ENCODE results near the gene UMODL1. TPM values are rescaled to one million over a fixed set of nuclear protein-coding genes. Genes with fewer than 3 reads are reported as not detected.

Gene UMODL1
- total RNA-seq, 1 donor from 2014 or later, result 0.10 TPM

- DNase-seq, result peak; percentile 69
Observed at GRCh38 chr21:42080788-42081083, 9.6 kb downstream of the UMODL1 start.

- DNase-seq, result peak; percentile 61
Observed at GRCh38 chr21:42081138-42081537, 10.0 kb downstream of the UMODL1 start.

GRCh38 chr21:42081931-42082381, 10.8 kb downstream of the UMODL1 start:
- DNase-seq, result no peak

- no peak for DNase-seq
Observed at GRCh38 chr21:42082501-42083360, 11.6 kb downstream of the UMODL1 start.

DNA sequence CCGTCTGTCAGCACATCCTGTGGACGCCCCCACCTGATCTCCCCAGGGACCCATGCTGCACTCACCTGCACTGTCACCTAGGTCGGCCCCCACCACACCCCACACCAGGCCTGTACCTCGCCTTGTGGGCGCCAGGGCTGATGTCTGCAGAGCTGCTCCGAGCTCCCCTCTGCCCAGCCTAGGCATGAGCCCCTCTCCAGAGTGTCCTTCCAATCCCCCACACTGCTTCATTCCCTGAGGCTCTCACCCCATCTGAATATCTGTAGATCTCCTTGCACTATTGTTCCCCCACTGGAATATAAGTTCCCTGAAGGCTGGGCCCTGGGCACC, 12.2 kb downstream of the UMODL1 start:
- DNase-seq, result no peak

- no peak for DNase-seq
Observed at GRCh38 chr21:42084079-42084478, 13.0 kb downstream of the UMODL1 start.

GRCh38 chr21:42085246-42086077, 14.3 kb downstream of the UMODL1 start:
- no peak for DNase-seq

DNA sequence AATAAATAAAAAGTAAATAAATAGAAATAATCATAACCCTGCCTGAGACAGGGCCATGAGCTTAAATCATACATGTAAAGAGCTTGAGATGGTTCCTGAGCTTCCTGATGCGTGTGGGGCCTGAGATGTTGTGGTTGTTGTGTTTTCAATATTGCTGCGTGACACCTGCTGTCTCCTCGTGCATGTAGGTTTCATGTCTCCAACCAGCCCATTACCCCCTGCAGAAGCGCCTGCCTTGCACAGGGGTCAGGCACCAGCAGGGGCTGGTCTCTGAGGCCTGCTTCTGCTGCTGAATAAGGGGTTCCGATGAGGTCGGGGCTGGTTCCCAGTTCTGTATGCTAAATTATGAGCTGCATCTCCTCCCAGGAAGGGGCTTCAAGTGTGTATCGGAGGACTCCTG, 15.9 kb downstream of the UMODL1 start:
- no peak for DNase-seq

DNA sequence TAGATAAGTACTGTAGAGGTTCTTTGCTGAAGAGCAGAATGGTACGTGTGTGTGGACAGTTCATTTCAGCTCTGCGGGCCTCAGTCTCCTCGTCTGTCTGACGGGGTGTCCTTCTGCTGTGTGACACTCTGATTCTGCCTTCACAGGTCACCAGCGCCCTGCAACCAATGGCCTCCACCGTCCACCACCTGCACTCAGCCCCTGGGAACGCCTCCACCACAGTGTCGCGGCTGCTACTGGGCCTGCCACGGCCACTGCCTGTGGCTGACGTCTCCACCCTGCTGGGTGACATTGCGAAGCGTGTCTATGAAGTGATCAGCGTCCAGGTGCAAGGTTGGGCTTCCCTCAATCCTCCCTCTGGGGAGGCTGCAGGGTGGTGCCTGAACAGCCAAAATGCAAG, 17.0 kb downstream of the UMODL1 start:
- no peak for DNase-seq

GRCh38 chr21:42088658-42089057, 17.5 kb downstream of the UMODL1 start:
- DNase-seq, result peak; percentile 78

DNA sequence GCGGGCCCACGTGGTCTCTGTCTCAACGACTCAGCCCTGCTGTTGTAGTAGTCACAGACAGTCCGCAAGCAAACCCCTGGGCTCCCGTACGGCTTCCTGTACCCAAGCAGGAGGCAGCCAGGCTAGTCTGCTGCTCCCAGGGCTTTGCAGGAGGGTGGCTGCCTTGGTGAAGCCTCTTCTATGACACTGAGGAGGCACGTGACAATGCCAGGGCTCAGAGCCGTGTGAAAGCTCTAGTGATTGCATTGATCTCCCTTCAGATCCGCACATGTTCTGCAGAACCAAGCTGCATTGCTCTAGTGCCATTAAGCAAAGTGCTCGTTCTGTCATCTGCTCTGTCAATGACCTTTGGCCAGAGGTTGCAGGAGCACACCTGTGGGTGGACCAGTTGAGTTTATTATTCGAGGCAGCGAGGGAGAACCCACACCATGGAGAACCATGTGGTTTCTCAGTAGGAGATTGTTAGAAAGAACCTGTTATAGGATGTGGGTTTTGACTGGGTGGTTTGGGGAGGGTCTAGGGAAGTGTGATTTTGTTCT, 18.0 kb downstream of the UMODL1 start:
- no peak for DNase-seq

DNA sequence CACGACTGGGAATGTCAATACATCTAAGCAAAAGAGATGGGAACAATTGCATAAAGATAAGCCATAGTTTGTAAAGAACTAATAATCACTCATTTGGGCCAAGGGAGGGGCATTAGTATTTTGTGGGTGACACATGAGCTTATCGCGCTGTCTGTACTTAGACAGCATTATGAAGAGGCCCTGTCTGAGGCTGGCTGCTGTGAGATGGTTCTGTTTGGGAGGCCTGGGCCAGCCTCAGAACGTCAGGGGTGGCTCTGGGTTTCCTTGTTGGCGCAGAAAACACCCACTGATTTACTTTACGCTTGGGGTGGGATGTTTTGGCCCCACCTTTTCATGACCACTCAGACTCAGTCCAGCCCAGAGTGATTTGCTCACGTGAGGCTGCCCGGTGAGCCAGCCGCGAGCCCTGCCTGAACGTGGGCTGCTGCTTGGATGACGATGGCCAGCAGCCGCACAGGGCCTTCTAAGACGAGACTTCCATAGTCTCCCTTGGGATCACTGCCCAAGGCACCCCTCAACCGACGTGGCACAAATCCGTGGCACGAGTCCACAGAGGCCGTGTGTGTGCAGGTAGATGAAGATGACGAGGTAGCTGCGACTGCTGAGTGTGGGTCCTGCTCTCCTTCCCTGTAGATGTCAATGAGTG, 18.7 kb downstream of the UMODL1 start:
- DNase-seq, result no peak

GRCh38 chr21:42091899-42092508, 20.9 kb downstream of the UMODL1 start:
- no peak for DNase-seq

- no peak for DNase-seq
Observed at GRCh38 chr21:42092771-42093170, 21.7 kb downstream of the UMODL1 start.

DNA sequence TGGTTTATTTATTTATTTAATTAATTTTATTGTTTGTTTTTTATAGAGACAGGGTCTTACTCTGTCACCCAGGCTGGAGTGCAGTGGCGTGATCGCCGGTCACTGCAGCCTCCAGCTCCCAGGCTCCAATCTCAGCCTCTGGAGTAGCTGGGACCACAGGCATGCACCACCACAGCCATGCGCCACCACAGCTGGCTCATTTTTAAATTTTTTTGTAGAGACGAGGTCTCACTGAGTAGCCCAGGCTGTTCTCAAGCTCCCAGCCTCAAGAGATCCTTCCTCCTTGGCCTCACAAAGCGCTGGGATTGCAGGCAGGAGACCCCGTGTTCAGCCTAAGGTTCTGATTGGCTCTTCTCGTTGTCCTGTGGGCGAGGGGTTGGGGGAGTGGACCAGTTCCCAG, 22.1 kb downstream of the UMODL1 start:
- no peak for DNase-seq

DNA sequence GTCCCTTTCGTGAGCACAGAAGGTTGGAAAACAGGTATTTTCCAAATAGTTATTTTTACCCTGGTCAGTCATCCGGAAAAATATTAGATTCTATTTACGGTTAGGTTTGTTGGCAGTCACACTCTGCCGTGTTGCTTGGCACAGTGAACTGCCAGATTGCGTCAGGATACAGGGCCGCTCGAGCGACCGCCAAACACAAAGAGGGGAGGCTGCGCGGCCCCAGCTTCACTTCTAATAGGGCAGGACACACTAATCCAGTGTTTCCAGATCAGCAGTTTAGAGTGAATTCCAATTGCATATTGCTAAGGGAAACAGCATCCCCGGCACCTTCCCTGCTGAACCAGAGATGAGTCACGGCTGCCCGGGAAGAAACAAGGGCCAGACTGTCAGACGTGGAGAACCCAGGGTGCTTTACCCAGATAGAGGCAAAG, 22.9 kb downstream of the UMODL1 start:
- no peak for DNase-seq

GRCh38 chr21:42094811-42095210, 23.7 kb downstream of the UMODL1 start:
- DNase-seq, result no peak

DNA sequence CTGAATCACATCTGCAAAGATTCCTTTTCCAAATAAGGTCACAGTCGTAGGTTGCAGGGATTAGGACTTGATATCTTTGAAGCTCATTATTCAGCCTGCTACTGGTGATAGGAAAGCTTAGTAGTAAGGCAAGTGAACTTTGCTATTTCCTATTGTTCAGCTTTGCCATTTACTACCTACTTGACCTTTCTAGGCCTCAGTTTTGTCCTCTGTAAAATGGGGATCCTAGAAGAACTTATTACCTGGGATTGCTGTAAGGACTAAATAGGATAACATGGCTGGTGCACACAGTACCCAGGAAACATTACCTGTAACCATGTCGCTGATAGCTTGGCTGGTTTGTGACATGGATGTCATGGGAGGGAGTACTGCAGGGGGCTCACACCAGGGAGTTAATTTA, 24.5 kb downstream of the UMODL1 start:
- DNase-seq, result no peak

DNA sequence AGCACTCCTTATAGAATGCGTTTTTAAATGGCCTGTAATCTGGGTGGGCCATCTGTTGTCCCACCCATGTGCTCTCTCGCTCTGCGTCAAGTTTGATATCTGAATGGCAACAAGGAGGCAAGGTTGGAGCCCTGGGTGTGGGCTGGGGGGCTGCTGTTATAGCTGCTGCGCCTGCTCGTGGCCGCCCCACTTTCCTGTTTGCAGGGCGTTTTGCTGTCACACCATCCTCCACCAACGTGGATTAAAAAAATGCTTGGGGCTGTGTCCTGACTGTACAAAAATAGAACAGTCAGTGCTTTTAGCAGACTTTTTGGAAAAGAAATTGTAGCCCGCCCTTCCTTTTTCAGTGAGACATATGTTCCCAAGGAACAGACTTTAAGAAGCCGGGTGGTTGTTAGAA, 25.4 kb downstream of the UMODL1 start:
- no peak for DNase-seq

GRCh38 chr21:42097274-42097673, 26.2 kb downstream of the UMODL1 start:
- DNase-seq, result no peak

- peak; percentile 50 for DNase-seq
Observed at GRCh38 chr21:42097860-42098454, 26.8 kb downstream of the UMODL1 start.

GRCh38 chr21:42098957-42099505, 27.9 kb downstream of the UMODL1 start:
- DNase-seq, result no peak

Measured in tongue (tissue), 2 donors.